A549 (cell line): ENCODE data around the gene TMED7. TPM values are rescaled to one million over a fixed set of nuclear protein-coding genes. Genes with fewer than 3 reads are reported as not detected.
A peak's percentile ranks its signal among the peaks of the same experiment; 100 is the strongest.

Experiments used
- ATAC-seq, 2 experiments: fragments of 200-7000 bp in 1 of 2; fragments of >200 bp in 1 of 2; cut with Nextera tagmentation in 1 of 2; cut with Tn5 transposase in 1 of 2; 3 replicates each; pipeline versions ENCODE4 v1.8.0 to v1.9.1; 2018 to 2020; ENCODE audit warnings: mild to moderate bottlenecking in 1 of 2, moderate library complexity in 1 of 2
- CTCF ChIA-PET: fragments of 300-600 bp; sonication (Branson Sonifier 250); formaldehyde crosslinking; extraction: SDS; loops from one replicate; lab custom pipeline; 2021; ENCODE audit warnings: antibody characterized with exemption, inconsistent platforms; lab: Yijun Ruan, JAX
- POLR2A ChIA-PET: fragments of 350-600 bp; formaldehyde crosslinking; extraction: SDS; loops from one replicate; lab custom pipeline; 2021; ENCODE audit warnings: antibody characterized with exemption, inconsistent platforms; lab: Yijun Ruan, JAX
- DNase-seq, 2 experiments: peaks; one replicate each; pipeline versions ENCODE4 v3.0.0 to v3.0.0-alpha.2; 2011 to 2016; ENCODE audit warnings: low read depth in 1 of 2, low spot score in 1 of 2
- FAIRE-seq: peaks from 2 replicates; lab custom pipeline; 2011; peaks lifted over from hg19 to GRCh38; lab: Jason Lieb, UNC
- H3K27ac ChIP-seq, 2 experiments: fragments of >200 bp; sonication (Bioruptor Twin); formaldehyde crosslinking; 3 replicates each; pipeline ENCODE4 v1.5.1; 2016 to 2017
- H3K4me1 ChIP-seq: fragments of >200 bp; sonication (Bioruptor Twin); formaldehyde crosslinking; 3 replicates; pipeline ENCODE4 v1.6.1; 2016
- H3K4me2 ChIP-seq: fragments of >200 bp; sonication (Bioruptor Twin); formaldehyde crosslinking; 3 replicates; pipeline ENCODE4 v1.6.1; 2016
- H3K4me3 ChIP-seq: fragments of >200 bp; sonication (Bioruptor Twin); formaldehyde crosslinking; 3 replicates; pipeline ENCODE4 v1.5.1; 2016
- H3K9me3 ChIP-seq: fragments of >200 bp; sonication (Bioruptor Twin); formaldehyde crosslinking; 3 replicates; pipeline ENCODE4 v1.6.1; 2016
- CEBPB ChIP-seq, 2 experiments: fragments of >200 bp in 1 of 2; sonication (Bioruptor Twin) in 1 of 2; formaldehyde crosslinking in 1 of 2; IDR thresholded peaks; 2 replicates each; pipeline ENCODE4 v1.6.1; 2012 to 2016
- CTCF ChIP-seq: fragments of >200 bp; sonication (Bioruptor Twin); formaldehyde crosslinking; IDR thresholded peaks from 3 replicates; pipeline ENCODE4 v1.5.1; 2016
- EHF ChIP-seq: fragments of 250-450 bp; sonication (Bioruptor Pico); IDR thresholded peaks from 2 replicates; pipeline ENCODE4 v1.5.0; 2020; ENCODE audit warnings: mild to moderate bottlenecking
- EHMT2 ChIP-seq: fragments of 200-600 bp; sonication (generic); IDR thresholded peaks from 2 replicates; pipeline ENCODE4 v1.6.1; 2016; ENCODE audit warnings: antibody characterized with exemption, low read depth, mild to moderate bottlenecking, moderate library complexity
- ELK1 ChIP-seq: fragments of 150-350 bp; IDR thresholded peaks from 2 replicates; pipeline ENCODE4 v1.6.1; 2014; ENCODE audit warnings: low read depth, mild to moderate bottlenecking, low read length
- EP300 ChIP-seq, 2 experiments: fragments of >200 bp; sonication (Bioruptor Twin); formaldehyde crosslinking; IDR thresholded peaks; 2 replicates in 1 of 2; 3 replicates in 1 of 2; pipeline ENCODE4 v1.6.1; 2016 to 2017
- FOSB ChIP-seq: fragments of 250-450 bp; sonication (Bioruptor Pico); IDR thresholded peaks from 2 replicates; pipeline ENCODE4 v1.5.0; 2020; ENCODE audit warnings: mild to moderate bottlenecking, moderate library complexity
- FOXS1 ChIP-seq: fragments of 250-450 bp; sonication (Bioruptor Pico); IDR thresholded peaks from 2 replicates; pipeline ENCODE4 v1.5.0; 2020; ENCODE audit warnings: mild to moderate bottlenecking, moderate library complexity
- HDAC2 ChIP-seq: fragments of 200-600 bp; sonication (generic); IDR thresholded peaks from 2 replicates; pipeline ENCODE4 v1.6.1; 2016
- HEYL ChIP-seq: fragments of 250-450 bp; sonication (Bioruptor Pico); IDR thresholded peaks from 2 replicates; pipeline ENCODE4 v1.8.0; 2021; ENCODE audit warnings: mild to moderate bottlenecking, moderate library complexity
- HOXA7 ChIP-seq: fragments of 250-450 bp; sonication (Bioruptor Pico); IDR thresholded peaks from 2 replicates; pipeline ENCODE4 v1.5.0; 2020; ENCODE audit warnings: mild to moderate bottlenecking, moderate library complexity
- HOXB13 ChIP-seq: fragments of 250-450 bp; sonication (Bioruptor Pico); IDR thresholded peaks from 2 replicates; pipeline ENCODE4 v1.5.0; 2020; ENCODE audit warnings: low read depth, mild to moderate bottlenecking, moderate library complexity
- JUN ChIP-seq, 2 experiments: fragments of >200 bp; sonication (Bioruptor Twin); formaldehyde crosslinking; IDR thresholded peaks; 2 replicates in 1 of 2; 3 replicates in 1 of 2; pipeline ENCODE4 v1.6.1; 2016 to 2017
- MYC ChIP-seq: IDR thresholded peaks from 2 replicates; pipeline ENCODE4 v1.6.1; 2012; ENCODE audit warnings: mild to moderate bottlenecking, inconsistent platforms, low read length, improper control_type of control experiment, borderline replicate concordance
- NFE2L2 ChIP-seq: fragments of 150-350 bp; conservative IDR thresholded peaks from 2 replicates; pipeline ENCODE4 v1.6.1; 2014; ENCODE audit warnings: low read length
- NR3C1 ChIP-seq: fragments of >200 bp; sonication (Bioruptor Twin); formaldehyde crosslinking; IDR thresholded peaks from 3 replicates; pipeline ENCODE4 v1.6.1; 2017
- PHF8 ChIP-seq: fragments of 200-600 bp; sonication (generic); IDR thresholded peaks from 2 replicates; pipeline ENCODE4 v1.6.1; 2016; ENCODE audit warnings: low read depth, mild to moderate bottlenecking, antibody characterized with exemption, moderate library complexity, borderline replicate concordance
- POLR2AphosphoS2 ChIP-seq: conservative IDR thresholded peaks from 2 replicates; pipeline ENCODE4 v1.6.1; 2012; ENCODE audit warnings: low read length, improper control_type of control experiment, inconsistent platforms
- RAD21 ChIP-seq, 2 experiments: fragments of >200 bp in 1 of 2; sonication (Bioruptor Twin) in 1 of 2; formaldehyde crosslinking in 1 of 2; IDR thresholded peaks in 1 of 2; conservative IDR thresholded peaks in 1 of 2; 2 replicates in 1 of 2; 3 replicates in 1 of 2; pipeline ENCODE4 v1.6.1; 2012 to 2018; ENCODE audit warnings: inconsistent platforms in 1 of 2
- USF2 ChIP-seq: fragments of 450-650 bp; IDR thresholded peaks from 2 replicates; pipeline ENCODE4 v1.6.1; 2014; ENCODE audit warnings: antibody characterized with exemption
- ZC3H11A ChIP-seq: fragments of 450-650 bp; IDR thresholded peaks from 2 replicates; pipeline ENCODE4 v1.6.1; 2014; ENCODE audit warnings: antibody characterized with exemption, mild to moderate bottlenecking
- ZFP36 ChIP-seq: fragments of 450-650 bp; IDR thresholded peaks from 2 replicates; pipeline ENCODE4 v1.6.1; 2014; ENCODE audit warnings: borderline replicate concordance; ENCODE audit not compliant: partially characterized antibody
- WGBS: methylation state at CpG from one replicate; pipeline ENCODE4 v1.1.6; 2017; ENCODE audit errors: missing lambda C conversion rate; 5-methylcytosine and 5-hydroxymethylcytosine counted together
- polyA plus RNA-seq, 4 experiments: library from polyadenylated mRNA; depleted of rRNA in 3 of 4; stranded (reverse); fragments of >200 nt; fragmentation: RNase III in 1 of 4; extraction: RNeasy Plus Mini Kit Qiagen cat#74134 plus additional on column Dnase treatment in 1 of 4; gene quantifications; 2 replicates in 3 of 4; 3 replicates in 1 of 4; pipeline ENCODE4 v1.2.3, GENCODE V29; 2011 to 2017
- TF ChIP-seq, protein P1 (sequence below): fragments of 200-600 bp; sonication (generic); IDR thresholded peaks from 2 replicates; pipeline ENCODE4 v1.6.1; 2016; ENCODE audit warnings: antibody characterized with exemption, mild to moderate bottlenecking, moderate library complexity
- TF ChIP-seq, protein P2 (sequence below): IDR thresholded peaks from 2 replicates; pipeline ENCODE4 v1.6.1; 2012

Gene TMED7
- polyA plus RNA-seq, 2 of the 4 experiments (the other 2 are of a cell fraction), result 60.6 to 99.1 TPM

DNA sequence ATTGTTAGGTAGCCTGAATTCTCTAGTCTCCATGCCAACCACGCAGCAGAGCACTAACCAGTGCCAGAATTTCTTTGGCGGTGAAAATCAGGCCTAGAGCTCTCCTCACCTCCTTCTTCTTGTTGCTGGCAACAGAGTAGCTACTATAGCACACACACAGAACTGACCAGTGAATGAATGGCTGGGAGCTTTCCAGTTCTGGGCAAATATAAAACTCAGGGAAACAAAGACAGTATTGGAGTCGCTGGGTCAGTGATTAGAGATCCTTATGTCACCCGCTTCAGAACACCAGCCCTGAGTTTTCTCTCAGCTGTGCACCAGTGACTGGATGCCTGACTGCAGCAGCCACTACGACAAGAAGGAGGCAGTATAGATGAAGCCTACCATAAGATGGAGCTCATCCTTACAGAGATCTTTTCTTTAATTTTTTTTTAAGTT lies 54.4 kb downstream of the TMED7 start:
- 79% methylated on average over 5 of the region's 5 CpGs for WGBS
- ATAC-seq (peak in 1 of 2 experiments; percentile 38; a peak in 1 of 6 replicates), DNase-seq (no peak), FAIRE-seq (no peak)
- Histone ChIP-seq H3K27ac (no peak overlapping the region), H3K4me3 (no peak overlapping the region), H3K4me2 (no peak overlapping the region), H3K9me3 (no peaks in the 10 kb centered on the region), H3K4me1 (no peaks in the 10 kb centered on the region)
- CTCF ChIA-PET, result interaction anchor here (0.5 to 3.5 kb wide), 3 partner anchors 27 to 262 kb away, joined by 3 to 29 read pairs (median 6); partner anchors contain the start of gene FEM1C
- TF ChIP-seq FOSB (no peak), HOXB13 (CRISPR knock-in tag) (no peak), FOXS1 (CRISPR knock-in tag) (no peak), USF2 (no peak), POLR2AphosphoS2 (no peak), NFE2L2 (no peak), MYC (no peak), PHF8 (no peak), HEYL (CRISPR knock-in tag) (no peak), EHF (no peak), EHMT2 (no peak), NR3C1 (no peak), JUN (IDR thresholded peaks at IDR 0.05) (no peak), EP300 (IDR thresholded peaks at IDR 0.05) (no peak), RAD21 (conservative IDR thresholded peaks at IDR 0.05 in 1 of 2, IDR thresholded peaks at IDR 0.05 in 1 of 2) (no peak), ZFP36 (no peak), HDAC2 (no peak), CEBPB (IDR thresholded peaks at IDR 0.05) (no peak), CTCF (no peak)
- TF ChIP-seq, protein P1, sequence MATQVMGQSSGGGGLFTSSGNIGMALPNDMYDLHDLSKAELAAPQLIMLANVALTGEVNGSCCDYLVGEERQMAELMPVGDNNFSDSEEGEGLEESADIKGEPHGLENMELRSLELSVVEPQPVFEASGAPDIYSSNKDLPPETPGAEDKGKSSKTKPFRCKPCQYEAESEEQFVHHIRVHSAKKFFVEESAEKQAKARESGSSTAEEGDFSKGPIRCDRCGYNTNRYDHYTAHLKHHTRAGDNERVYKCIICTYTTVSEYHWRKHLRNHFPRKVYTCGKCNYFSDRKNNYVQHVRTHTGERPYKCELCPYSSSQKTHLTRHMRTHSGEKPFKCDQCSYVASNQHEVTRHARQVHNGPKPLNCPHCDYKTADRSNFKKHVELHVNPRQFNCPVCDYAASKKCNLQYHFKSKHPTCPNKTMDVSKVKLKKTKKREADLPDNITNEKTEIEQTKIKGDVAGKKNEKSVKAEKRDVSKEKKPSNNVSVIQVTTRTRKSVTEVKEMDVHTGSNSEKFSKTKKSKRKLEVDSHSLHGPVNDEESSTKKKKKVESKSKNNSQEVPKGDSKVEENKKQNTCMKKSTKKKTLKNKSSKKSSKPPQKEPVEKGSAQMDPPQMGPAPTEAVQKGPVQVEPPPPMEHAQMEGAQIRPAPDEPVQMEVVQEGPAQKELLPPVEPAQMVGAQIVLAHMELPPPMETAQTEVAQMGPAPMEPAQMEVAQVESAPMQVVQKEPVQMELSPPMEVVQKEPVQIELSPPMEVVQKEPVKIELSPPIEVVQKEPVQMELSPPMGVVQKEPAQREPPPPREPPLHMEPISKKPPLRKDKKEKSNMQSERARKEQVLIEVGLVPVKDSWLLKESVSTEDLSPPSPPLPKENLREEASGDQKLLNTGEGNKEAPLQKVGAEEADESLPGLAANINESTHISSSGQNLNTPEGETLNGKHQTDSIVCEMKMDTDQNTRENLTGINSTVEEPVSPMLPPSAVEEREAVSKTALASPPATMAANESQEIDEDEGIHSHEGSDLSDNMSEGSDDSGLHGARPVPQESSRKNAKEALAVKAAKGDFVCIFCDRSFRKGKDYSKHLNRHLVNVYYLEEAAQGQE, result no peak
- POLR2A ChIA-PET, result interaction anchor here (0.6 kb wide), 1 partner anchor 31 kb away, joined by 11 read pairs; the partner anchor contains the start of gene TICAM2

DNA sequence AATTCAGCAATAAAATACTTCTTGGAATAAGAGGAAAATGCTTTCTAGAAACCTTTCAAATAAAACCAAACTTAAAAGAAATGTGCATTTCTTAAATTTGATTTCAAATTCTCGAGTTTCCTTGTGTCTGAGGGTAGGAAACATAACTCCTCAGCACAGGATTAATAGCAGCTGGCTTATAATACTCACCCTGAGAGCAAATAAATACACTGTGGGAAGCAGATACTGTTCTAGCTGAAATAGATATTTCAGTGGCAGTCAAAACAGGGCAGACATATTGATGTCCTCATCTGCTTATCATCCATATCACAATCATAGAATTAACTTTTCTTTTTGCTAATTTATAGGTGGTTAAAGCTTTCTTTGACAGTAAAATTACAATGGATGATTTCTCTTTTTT lies 57.2 kb downstream of the TMED7 start:
- TF ChIP-seq, protein P2, sequence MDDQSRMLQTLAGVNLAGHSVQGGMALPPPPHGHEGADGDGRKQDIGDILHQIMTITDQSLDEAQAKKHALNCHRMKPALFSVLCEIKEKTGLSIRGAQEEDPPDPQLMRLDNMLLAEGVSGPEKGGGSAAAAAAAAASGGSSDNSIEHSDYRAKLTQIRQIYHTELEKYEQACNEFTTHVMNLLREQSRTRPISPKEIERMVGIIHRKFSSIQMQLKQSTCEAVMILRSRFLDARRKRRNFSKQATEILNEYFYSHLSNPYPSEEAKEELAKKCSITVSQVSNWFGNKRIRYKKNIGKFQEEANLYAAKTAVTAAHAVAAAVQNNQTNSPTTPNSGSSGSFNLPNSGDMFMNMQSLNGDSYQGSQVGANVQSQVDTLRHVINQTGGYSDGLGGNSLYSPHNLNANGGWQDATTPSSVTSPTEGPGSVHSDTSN, result no peak
- no peak for TF ChIP-seq JUN (IDR thresholded peaks at IDR 0.05)
- TF ChIP-seq HOXA7 (CRISPR knock-in tag), result no peak
- no peak for TF ChIP-seq ELK1
- no peak for TF ChIP-seq ZC3H11A
- TF ChIP-seq NR3C1, result no peak
- TF ChIP-seq, all 56 proteins: peak for 0
- no peak for ATAC-seq
- H3K4me2 ChIP-seq, result no peak overlapping the region
- H3K27ac ChIP-seq, result no peak overlapping the region
- H3K4me3 ChIP-seq, result no peak overlapping the region
- CTCF ChIA-PET, result interaction anchor here (1.3 to 1.9 kb wide), 2 partner anchors 22 to 259 kb away, joined by 4 to 5 read pairs; no protein-coding TSS in a partner anchor
- no peak for FAIRE-seq
- no peak for DNase-seq
- H3K4me1 ChIP-seq, result no peaks in the 10 kb centered on the region
- no peaks in the 10 kb centered on the region for H3K9me3 ChIP-seq
- 9% methylated on average over 1 of the region's 1 CpG for WGBS
- POLR2A ChIA-PET, result no interaction called here
